SK-N-SH treated with all-trans-retinoic acid at 6 μM for 48 hours (cell line): ENCODE results near the gene PTGIS.
A peak's percentile ranks its signal among the peaks of the same experiment; 100 is the strongest.
"Not testable (repeated sequence)": the region's sequence is repeated elsewhere in the genome, so short reads cannot be mapped to it uniquely, and the experiment has no call there.

ENCODE experiments used
- ATAC-seq: fragments of 200-7000 bp; cut with Tn5 transposase; 3 replicates; pipeline ENCODE4 v1.9.1; 2020; ENCODE audit warnings: mild to moderate bottlenecking, moderate library complexity
- ARNTL ChIP-seq: fragments of 450-650 bp; formaldehyde crosslinking; IDR thresholded peaks from 2 replicates; pipeline ENCODE4 v1.5.0; 2020; ENCODE audit warnings: low read depth, mild to moderate bottlenecking, moderate library complexity, borderline replicate concordance
- BACH2 ChIP-seq: fragments of 250-450 bp; sonication (Bioruptor Pico); IDR thresholded peaks from 2 replicates; pipeline ENCODE4 v1.9.0; 2021; ENCODE audit warnings: mild to moderate bottlenecking, borderline replicate concordance
- CSDC2 ChIP-seq: fragments of 250-450 bp; sonication (Bioruptor Pico); IDR thresholded peaks from 2 replicates; pipeline ENCODE4 v1.5.0; 2020; ENCODE audit warnings: mild to moderate bottlenecking, moderate library complexity
- ESRRG ChIP-seq: fragments of 250-450 bp; sonication (Bioruptor Pico); IDR thresholded peaks from 2 replicates; pipeline ENCODE4 v1.6.1; 2021; ENCODE audit warnings: mild to moderate bottlenecking
- GLIS3 ChIP-seq: fragments of 250-450 bp; sonication (Bioruptor Pico); IDR thresholded peaks from 2 replicates; pipeline ENCODE4 v1.5.0; 2020; ENCODE audit warnings: mild to moderate bottlenecking, moderate library complexity
- OSR1 ChIP-seq: fragments of 250-450 bp; sonication (Bioruptor Pico); IDR thresholded peaks from 2 replicates; pipeline ENCODE4 v1.8.0; 2022; ENCODE audit warnings: moderate library complexity, mild to moderate bottlenecking, inconsistent platforms
- PPARA ChIP-seq: fragments of 250-450 bp; sonication (Bioruptor Pico); IDR thresholded peaks from 2 replicates; pipeline ENCODE4 v1.5.0; 2020; ENCODE audit warnings: mild to moderate bottlenecking, borderline replicate concordance
- SNAI2 ChIP-seq: fragments of 250-450 bp; sonication (Bioruptor Pico); IDR thresholded peaks from 2 replicates; pipeline ENCODE4 v1.5.0; 2020; ENCODE audit warnings: mild to moderate bottlenecking, moderate library complexity
- TCF4 ChIP-seq: fragments of 250-450 bp; sonication (Bioruptor Pico); IDR thresholded peaks from 2 replicates; pipeline ENCODE4 v1.8.0; 2021; ENCODE audit warnings: mild to moderate bottlenecking, moderate library complexity, borderline replicate concordance
- TOX ChIP-seq: fragments of 250-450 bp; sonication (Bioruptor Pico); IDR thresholded peaks from 2 replicates; pipeline ENCODE4 v1.8.0; 2021; ENCODE audit warnings: mild to moderate bottlenecking, moderate library complexity, borderline replicate concordance
- ZC3H10 ChIP-seq: fragments of 250-450 bp; sonication (Bioruptor Pico); IDR thresholded peaks from 2 replicates; pipeline ENCODE4 v1.5.1; 2021; ENCODE audit warnings: mild to moderate bottlenecking, moderate library complexity
- ZFP3 ChIP-seq: fragments of 250-450 bp; sonication (Bioruptor Pico); IDR thresholded peaks from 2 replicates; pipeline ENCODE4 v1.5.0; 2020; ENCODE audit warnings: mild to moderate bottlenecking, moderate library complexity
- ZFP30 ChIP-seq: fragments of 450-650 bp; formaldehyde crosslinking; IDR thresholded peaks from 2 replicates; pipeline ENCODE4 v1.5.0; 2022; ENCODE audit warnings: mild to moderate bottlenecking, moderate library complexity
- ZNF565 ChIP-seq: fragments of 450-650 bp; formaldehyde crosslinking; conservative IDR thresholded peaks from 2 replicates; pipeline ENCODE4 v1.5.0; 2020; ENCODE audit warnings: low read depth, mild to moderate bottlenecking, moderate library complexity
- ZNF70 ChIP-seq: fragments of 450-650 bp; formaldehyde crosslinking; IDR thresholded peaks from 2 replicates; pipeline ENCODE4 v1.5.0; 2020; ENCODE audit warnings: mild to moderate bottlenecking, moderate library complexity
- ZNF8 ChIP-seq: fragments of 450-650 bp; formaldehyde crosslinking; IDR thresholded peaks from 2 replicates; pipeline ENCODE4 v1.5.0; 2020; ENCODE audit warnings: mild to moderate bottlenecking, moderate library complexity
- TF ChIP-seq, protein P1 (sequence below): fragments of 250-450 bp; sonication (Bioruptor Pico); IDR thresholded peaks from 2 replicates; pipeline ENCODE4 v1.5.1; 2021; ENCODE audit warnings: mild to moderate bottlenecking, moderate library complexity
- TF ChIP-seq, protein P2 (sequence below): fragments of 250-450 bp; sonication (Bioruptor Pico); IDR thresholded peaks from 2 replicates; pipeline ENCODE4 v1.8.0; 2020; ENCODE audit warnings: mild to moderate bottlenecking, moderate library complexity, borderline replicate concordance
- TF ChIP-seq, protein P3 (sequence below): fragments of 250-450 bp; sonication (Bioruptor Pico); IDR thresholded peaks from 2 replicates; pipeline ENCODE4 v1.8.0; 2021; ENCODE audit warnings: low read depth, mild to moderate bottlenecking, moderate library complexity, borderline replicate concordance
- TF ChIP-seq, protein P4 (sequence below): fragments of 250-450 bp; sonication (Bioruptor Pico); IDR thresholded peaks from 2 replicates; pipeline ENCODE4 v1.5.0; 2020; ENCODE audit warnings: mild to moderate bottlenecking, moderate library complexity
- TF ChIP-seq, protein P5 (sequence below): fragments of 250-450 bp; sonication (Bioruptor Pico); IDR thresholded peaks from 2 replicates; pipeline ENCODE4 v1.5.1; 2020; ENCODE audit warnings: low read depth, mild to moderate bottlenecking, moderate library complexity

The PTGIS gene

DNA sequence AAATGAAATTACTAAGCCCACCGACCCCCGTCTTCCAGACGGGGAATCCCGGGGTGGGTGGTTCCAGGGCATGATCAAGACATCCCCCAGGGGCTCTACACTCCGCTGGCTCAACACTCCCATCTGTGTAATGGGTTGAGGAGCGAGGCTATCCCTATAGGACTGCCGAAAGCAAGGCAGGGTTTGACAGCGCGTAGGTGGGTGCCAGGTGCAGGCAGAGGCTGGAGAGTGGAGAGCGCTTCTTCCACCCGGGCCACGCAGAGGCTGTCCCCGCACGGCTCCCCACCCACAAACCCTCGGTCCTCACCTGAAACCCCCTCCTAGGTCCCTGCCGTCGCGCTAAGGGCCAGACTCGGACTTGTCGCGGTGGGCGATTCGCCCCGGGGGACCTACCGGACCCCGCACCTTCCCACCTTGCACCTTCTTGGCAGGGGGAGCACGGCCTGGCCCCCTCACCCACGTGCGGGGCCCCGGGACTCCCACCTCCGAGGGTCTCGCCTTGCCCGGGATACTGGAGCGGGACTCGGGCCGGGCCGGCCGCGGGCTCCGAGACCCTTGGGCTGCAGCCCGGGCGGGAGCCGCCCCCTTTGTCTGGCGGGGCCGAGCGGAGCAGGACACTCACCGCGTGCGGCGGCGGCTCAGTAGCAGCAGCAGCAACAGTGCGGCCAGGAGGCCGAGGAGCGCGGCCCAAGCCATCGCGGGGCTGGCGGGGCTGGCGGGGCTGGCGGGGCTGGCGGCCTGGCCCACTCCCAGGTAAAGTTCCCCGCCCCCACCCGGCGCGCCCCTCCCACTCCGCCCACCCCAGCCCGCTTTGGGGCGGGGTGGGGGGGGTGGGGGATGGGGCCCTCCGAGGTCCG lies at the start of gene PTGIS:
TSS of gene PTGIS (minus strand) at position 717 of the 857 bp plus-strand sequence. CDS start at position 696, 21 bp downstream.
- ATAC-seq, result peak; percentile 80
- no peak for TF ChIP-seq BACH2 (CRISPR knock-in tag)
- no peak for TF ChIP-seq CSDC2 (CRISPR knock-in tag)
- TF ChIP-seq, protein P1, sequence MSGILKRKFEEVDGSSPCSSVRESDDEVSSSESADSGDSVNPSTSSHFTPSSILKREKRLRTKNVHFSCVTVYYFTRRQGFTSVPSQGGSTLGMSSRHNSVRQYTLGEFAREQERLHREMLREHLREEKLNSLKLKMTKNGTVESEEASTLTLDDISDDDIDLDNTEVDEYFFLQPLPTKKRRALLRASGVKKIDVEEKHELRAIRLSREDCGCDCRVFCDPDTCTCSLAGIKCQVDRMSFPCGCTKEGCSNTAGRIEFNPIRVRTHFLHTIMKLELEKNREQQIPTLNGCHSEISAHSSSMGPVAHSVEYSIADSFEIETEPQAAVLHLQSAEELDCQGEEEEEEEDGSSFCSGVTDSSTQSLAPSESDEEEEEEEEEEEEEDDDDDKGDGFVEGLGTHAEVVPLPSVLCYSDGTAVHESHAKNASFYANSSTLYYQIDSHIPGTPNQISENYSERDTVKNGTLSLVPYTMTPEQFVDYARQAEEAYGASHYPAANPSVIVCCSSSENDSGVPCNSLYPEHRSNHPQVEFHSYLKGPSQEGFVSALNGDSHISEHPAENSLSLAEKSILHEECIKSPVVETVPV (CRISPR knock-in tag), result no peak
- no peak for TF ChIP-seq SNAI2 (CRISPR knock-in tag)
- TF ChIP-seq, protein P2, sequence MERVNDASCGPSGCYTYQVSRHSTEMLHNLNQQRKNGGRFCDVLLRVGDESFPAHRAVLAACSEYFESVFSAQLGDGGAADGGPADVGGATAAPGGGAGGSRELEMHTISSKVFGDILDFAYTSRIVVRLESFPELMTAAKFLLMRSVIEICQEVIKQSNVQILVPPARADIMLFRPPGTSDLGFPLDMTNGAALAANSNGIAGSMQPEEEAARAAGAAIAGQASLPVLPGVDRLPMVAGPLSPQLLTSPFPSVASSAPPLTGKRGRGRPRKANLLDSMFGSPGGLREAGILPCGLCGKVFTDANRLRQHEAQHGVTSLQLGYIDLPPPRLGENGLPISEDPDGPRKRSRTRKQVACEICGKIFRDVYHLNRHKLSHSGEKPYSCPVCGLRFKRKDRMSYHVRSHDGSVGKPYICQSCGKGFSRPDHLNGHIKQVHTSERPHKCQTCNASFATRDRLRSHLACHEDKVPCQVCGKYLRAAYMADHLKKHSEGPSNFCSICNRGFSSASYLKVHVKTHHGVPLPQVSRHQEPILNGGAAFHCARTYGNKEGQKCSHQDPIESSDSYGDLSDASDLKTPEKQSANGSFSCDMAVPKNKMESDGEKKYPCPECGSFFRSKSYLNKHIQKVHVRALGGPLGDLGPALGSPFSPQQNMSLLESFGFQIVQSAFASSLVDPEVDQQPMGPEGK, result no peak
- no peak for TF ChIP-seq ZNF565 (CRISPR knock-in tag)
- no peak for TF ChIP-seq ZFP3 (CRISPR knock-in tag)
- TF ChIP-seq OSR1, result no peak
- TF ChIP-seq, all 23 proteins: peak for 0

DNA sequence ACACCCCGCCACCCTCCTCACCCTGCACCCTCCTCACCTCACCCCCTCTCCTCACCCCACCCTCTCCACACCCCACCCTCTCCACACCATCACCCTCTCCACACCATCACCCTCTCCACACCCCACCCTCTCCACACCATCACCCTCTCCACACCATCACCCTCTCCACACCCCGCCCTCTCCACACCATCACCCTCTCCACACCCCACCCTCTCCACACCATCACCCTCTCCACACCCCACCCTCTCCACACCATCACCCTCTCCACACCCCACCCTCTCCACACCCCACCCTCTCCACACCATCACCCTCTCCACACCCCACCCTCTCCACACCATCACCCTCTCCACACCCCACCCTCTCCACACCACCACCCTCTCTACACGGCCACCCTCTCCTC lies 49.5 kb upstream of the PTGIS start:
- not testable (repeated sequence) for ATAC-seq

DNA sequence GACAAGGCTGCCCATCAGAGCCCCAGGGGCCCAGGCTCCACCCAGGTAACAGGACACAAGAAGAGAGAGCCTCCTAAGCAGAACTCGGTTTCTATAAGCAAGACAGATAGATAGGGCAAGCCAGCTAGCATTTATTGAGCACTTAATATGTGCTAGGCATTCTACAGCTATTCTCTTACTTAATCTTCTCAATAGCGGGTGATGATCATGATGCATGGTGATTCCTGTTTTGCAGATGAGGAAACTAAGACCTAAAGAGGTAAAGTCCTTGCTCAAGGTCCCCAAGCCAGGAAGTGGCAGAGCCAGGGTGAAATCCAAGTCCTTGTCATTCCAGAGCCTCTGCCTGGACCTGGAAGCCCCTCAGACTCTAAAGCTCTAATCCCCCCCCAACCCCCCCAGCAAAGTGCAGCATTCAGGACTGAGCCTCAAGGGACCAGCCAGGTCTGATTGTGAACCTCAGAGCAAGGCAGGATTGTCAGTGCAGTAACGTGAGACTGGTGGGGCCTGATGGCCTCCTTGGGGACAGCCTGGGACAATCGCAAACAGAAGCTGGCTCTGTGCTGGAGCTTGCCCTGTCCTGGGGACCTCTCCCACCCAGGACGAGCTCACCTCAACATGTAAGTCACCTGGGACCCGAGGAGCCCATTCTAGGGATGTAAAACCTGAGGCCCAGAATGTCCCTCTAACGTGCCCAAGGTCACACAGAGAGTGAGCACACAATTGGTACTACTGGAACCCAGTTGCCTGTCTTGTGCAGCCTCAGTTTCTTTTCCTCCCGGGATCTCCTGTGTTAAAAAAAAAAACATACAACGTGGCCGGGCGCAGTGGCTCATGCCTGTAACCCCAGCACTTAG lies 48.4 kb upstream of the PTGIS start:
- TF ChIP-seq ZNF70 (no peak), OSR1 (no peak), CSDC2 (CRISPR knock-in tag) (no peak), TOX (CRISPR knock-in tag) (no peak), ESRRG (CRISPR knock-in tag) (no peak), GLIS3 (CRISPR knock-in tag) (no peak), ZC3H10 (CRISPR knock-in tag) (no peak)
- TF ChIP-seq, protein P3, sequence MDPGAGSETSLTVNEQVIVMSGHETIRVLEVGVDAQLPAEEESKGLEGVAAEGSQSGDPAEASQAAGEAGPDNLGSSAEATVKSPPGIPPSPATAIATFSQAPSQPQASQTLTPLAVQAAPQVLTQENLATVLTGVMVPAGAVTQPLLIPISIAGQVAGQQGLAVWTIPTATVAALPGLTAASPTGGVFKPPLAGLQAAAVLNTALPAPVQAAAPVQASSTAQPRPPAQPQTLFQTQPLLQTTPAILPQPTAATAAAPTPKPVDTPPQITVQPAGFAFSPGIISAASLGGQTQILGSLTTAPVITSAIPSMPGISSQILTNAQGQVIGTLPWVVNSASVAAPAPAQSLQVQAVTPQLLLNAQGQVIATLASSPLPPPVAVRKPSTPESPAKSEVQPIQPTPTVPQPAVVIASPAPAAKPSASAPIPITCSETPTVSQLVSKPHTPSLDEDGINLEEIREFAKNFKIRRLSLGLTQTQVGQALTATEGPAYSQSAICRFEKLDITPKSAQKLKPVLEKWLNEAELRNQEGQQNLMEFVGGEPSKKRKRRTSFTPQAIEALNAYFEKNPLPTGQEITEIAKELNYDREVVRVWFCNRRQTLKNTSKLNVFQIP, result no peak
- TF ChIP-seq, protein P4, sequence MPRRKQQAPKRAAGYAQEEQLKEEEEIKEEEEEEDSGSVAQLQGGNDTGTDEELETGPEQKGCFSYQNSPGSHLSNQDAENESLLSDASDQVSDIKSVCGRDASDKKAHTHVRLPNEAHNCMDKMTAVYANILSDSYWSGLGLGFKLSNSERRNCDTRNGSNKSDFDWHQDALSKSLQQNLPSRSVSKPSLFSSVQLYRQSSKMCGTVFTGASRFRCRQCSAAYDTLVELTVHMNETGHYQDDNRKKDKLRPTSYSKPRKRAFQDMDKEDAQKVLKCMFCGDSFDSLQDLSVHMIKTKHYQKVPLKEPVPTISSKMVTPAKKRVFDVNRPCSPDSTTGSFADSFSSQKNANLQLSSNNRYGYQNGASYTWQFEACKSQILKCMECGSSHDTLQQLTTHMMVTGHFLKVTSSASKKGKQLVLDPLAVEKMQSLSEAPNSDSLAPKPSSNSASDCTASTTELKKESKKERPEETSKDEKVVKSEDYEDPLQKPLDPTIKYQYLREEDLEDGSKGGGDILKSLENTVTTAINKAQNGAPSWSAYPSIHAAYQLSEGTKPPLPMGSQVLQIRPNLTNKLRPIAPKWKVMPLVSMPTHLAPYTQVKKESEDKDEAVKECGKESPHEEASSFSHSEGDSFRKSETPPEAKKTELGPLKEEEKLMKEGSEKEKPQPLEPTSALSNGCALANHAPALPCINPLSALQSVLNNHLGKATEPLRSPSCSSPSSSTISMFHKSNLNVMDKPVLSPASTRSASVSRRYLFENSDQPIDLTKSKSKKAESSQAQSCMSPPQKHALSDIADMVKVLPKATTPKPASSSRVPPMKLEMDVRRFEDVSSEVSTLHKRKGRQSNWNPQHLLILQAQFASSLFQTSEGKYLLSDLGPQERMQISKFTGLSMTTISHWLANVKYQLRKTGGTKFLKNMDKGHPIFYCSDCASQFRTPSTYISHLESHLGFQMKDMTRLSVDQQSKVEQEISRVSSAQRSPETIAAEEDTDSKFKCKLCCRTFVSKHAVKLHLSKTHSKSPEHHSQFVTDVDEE (CRISPR knock-in tag), result no peak
- TF ChIP-seq, all 23 proteins: peak for 0
- no peak for ATAC-seq

DNA sequence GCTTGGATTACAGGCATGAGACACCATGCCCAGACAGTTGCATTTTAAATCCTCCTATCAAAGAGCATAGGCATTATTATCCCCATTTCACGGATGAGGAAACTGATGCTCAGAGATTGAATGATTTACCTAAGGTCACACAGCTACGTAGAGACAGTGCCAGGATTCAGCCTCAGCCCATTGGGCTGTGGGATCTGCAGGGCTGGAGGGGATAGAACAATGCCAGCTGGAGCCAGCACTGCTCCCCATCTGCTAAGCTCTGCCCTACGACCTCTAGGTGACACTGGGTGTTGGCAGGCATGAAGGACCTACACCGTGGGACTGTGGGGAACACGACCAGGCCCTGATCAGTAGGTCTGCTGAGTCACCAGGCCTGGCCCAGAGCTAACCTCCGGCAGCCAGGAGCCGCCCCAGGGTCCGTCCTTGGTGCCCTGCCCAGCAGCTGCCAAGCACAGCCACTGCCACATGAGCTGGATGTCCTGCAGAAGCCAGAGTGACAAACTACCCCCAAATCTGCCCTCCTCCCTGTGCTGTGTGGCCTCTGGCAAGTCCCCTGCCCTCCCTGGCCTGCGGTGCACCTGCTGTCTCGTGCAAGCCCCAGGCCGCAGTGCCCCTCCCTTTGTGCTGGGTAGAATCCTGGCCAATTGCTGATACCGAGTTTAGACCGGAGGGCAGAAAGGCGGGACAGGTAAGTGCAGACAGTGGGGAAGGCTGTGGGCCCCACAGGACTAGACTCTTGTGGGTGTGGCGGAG lies 47.6 kb upstream of the PTGIS start:
- no peak for ATAC-seq
- TF ChIP-seq PPARA (CRISPR knock-in tag), result no peak
- no peak for TF ChIP-seq ZNF565 (CRISPR knock-in tag)
- TF ChIP-seq, protein P5, sequence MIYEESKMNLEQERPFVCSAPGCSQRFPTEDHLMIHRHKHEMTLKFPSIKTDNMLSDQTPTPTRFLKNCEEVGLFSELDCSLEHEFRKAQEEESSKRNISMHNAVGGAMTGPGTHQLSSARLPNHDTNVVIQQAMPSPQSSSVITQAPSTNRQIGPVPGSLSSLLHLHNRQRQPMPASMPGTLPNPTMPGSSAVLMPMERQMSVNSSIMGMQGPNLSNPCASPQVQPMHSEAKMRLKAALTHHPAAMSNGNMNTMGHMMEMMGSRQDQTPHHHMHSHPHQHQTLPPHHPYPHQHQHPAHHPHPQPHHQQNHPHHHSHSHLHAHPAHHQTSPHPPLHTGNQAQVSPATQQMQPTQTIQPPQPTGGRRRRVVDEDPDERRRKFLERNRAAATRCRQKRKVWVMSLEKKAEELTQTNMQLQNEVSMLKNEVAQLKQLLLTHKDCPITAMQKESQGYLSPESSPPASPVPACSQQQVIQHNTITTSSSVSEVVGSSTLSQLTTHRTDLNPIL, result no peak
- no peak for TF ChIP-seq ZFP30 (CRISPR knock-in tag)
- TF ChIP-seq TCF4 (CRISPR knock-in tag), result no peak
- TF ChIP-seq, protein P4 (CRISPR knock-in tag), result no peak
- no peak for TF ChIP-seq ESRRG (CRISPR knock-in tag)
- no peak for TF ChIP-seq ZNF8
- no peak for TF ChIP-seq BACH2 (CRISPR knock-in tag)
- no peak for TF ChIP-seq ZC3H10 (CRISPR knock-in tag)
- no peak for TF ChIP-seq ARNTL (CRISPR knock-in tag)
- TF ChIP-seq ZNF70, result no peak
- no peak for TF ChIP-seq OSR1
